Peyer's patch (tissue), 4 donors: Measurements from ENCODE around the gene ARHGAP15. TPM values are rescaled to one million over a fixed set of nuclear protein-coding genes. Genes with fewer than 3 reads are reported as not detected.

ENCODE experiments used
- DNase-seq, 3 donors: peaks; one replicate each; pipeline ENCODE4 v3.0.0-alpha.2; 2017 to 2019
- H3K27ac ChIP-seq, 4 donors: fragments of 200-600 bp; sonication (generic); one replicate each; pipeline ENCODE4 v1.5.1; 2016 to 2019
- H3K27me3 ChIP-seq, 2 donors: fragments of 200-600 bp; sonication (generic); one replicate each; pipeline ENCODE4 v1.5.1; 2019
- H3K36me3 ChIP-seq, 3 donors: fragments of 200-600 bp; sonication (generic); one replicate each; pipeline ENCODE4 v1.5.1; 2016 to 2019
- H3K4me1 ChIP-seq, 4 donors: fragments of 200-600 bp; sonication (generic); one replicate each; pipeline ENCODE4 v1.5.1; 2016 to 2019
- H3K4me3 ChIP-seq, 4 donors: fragments of 200-600 bp; sonication (generic); 1 replicate in 3 of 4; 2 replicates in 1 of 4; pipeline ENCODE4 v1.5.1; 2016 to 2019; ENCODE audit warnings: mild to moderate bottlenecking in 1 of 4
- H3K9me3 ChIP-seq, 4 donors: fragments of 200-600 bp; sonication (generic); one replicate each; pipeline ENCODE4 v1.5.1; 2016 to 2019; ENCODE audit warnings: mild to moderate bottlenecking in 1 of 4
- POLR2A ChIP-seq, 2 donors: fragments of 450-650 bp; IDR thresholded peaks; one replicate each; pipeline ENCODE4 v1.5.1; 2017; ENCODE audit warnings: antibody characterized with exemption in 2 of 2, mild to moderate bottlenecking in 2 of 2, moderate library complexity in 2 of 2
- small RNA-seq, 2 donors: library from RNA; depleted of rRNA; stranded (forward); fragments of <200 nt; gene quantifications; one replicate each; pipeline ENCODE3, GENCODE V24; 2016
- total RNA-seq, 4 donors: library from RNA; depleted of rRNA; stranded (reverse); fragments of >200 nt; gene quantifications; one replicate each; pipeline ENCODE4 v1.1.0, GENCODE V29; 2016
- TF ChIP-seq, protein P1 (sequence below), 6 experiments: fragments of 450-650 bp in 4 of 6; fragments of 200-600 bp in 2 of 6; sonication (generic) in 1 of 6; IDR thresholded peaks; one replicate each; pipeline ENCODE4 v1.5.1; 2017 to 2019; ENCODE audit warnings: antibody characterized with exemption in 6 of 6, mild to moderate bottlenecking in 3 of 6, moderate library complexity in 1 of 6

Gene ARHGAP15
- total RNA-seq, 4 donors from 2014 or later: 6.7 to 203 (median 12.5) TPM

- Histone ChIP-seq H3K36me3 (no peaks in the 10 kb centered on the region), H3K27me3 (no peaks in the 10 kb centered on the region), H3K27ac (no peak overlapping the region), H3K9me3 (no peaks in the 10 kb centered on the region), H3K4me1 (no peaks in the 10 kb centered on the region), H3K4me3 (no peak overlapping the region)
- no peak for DNase-seq
- no peak for TF ChIP-seq POLR2A (IDR thresholded peaks at IDR 0.05)
- TF ChIP-seq, protein P1, sequence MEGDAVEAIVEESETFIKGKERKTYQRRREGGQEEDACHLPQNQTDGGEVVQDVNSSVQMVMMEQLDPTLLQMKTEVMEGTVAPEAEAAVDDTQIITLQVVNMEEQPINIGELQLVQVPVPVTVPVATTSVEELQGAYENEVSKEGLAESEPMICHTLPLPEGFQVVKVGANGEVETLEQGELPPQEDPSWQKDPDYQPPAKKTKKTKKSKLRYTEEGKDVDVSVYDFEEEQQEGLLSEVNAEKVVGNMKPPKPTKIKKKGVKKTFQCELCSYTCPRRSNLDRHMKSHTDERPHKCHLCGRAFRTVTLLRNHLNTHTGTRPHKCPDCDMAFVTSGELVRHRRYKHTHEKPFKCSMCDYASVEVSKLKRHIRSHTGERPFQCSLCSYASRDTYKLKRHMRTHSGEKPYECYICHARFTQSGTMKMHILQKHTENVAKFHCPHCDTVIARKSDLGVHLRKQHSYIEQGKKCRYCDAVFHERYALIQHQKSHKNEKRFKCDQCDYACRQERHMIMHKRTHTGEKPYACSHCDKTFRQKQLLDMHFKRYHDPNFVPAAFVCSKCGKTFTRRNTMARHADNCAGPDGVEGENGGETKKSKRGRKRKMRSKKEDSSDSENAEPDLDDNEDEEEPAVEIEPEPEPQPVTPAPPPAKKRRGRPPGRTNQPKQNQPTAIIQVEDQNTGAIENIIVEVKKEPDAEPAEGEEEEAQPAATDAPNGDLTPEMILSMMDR (IDR thresholded peaks at IDR 0.05): no peak
These were observed 678.9 kb downstream of the ARHGAP15 start for GRCh38 chr2:143808166-143808565.

GRCh38 chr2:143815082-143815481 is 685.9 kb downstream of the ARHGAP15 start:
- H3K9me3 ChIP-seq: no peaks in the 10 kb centered on the region
- no peak for DNase-seq
- H3K27me3 ChIP-seq: no peaks in the 10 kb centered on the region
- no peak overlapping the region for H3K4me3 ChIP-seq
- H3K4me1 ChIP-seq: no peaks in the 10 kb centered on the region
- no peaks in the 10 kb centered on the region for H3K36me3 ChIP-seq
- TF ChIP-seq POLR2A (IDR thresholded peaks at IDR 0.05): no peak
- TF ChIP-seq, protein P1 (IDR thresholded peaks at IDR 0.05): no peak
- no peak overlapping the region for H3K27ac ChIP-seq

GRCh38 chr2:143816916-143817315 is 687.7 kb downstream of the ARHGAP15 start:
- no peaks in the 10 kb centered on the region for H3K27me3 ChIP-seq
- DNase-seq: no peak
- no peaks in the 10 kb centered on the region for H3K36me3 ChIP-seq
- no peak overlapping the region for H3K27ac ChIP-seq
- no peaks in the 10 kb centered on the region for H3K4me1 ChIP-seq
- H3K4me3 ChIP-seq: no peak overlapping the region
- no peak for TF ChIP-seq POLR2A (IDR thresholded peaks at IDR 0.05)
- TF ChIP-seq, protein P1 (IDR thresholded peaks at IDR 0.05): no peak
- no peaks in the 10 kb centered on the region for H3K9me3 ChIP-seq

Small RNA genes lying within 50 kb of the gene (small RNA-seq; reads per million reads assigned to genes)
- gene MTND4LP12: 0 reads per million in 2 donors
